Hematopoietic multipotent progenitor cell treated with erythropoietin and hydrocortisone succinate and interleukin-3 and kit ligand, for 8 days (in vitro differentiated cells): Measurements from ENCODE around the gene AMDHD1.

Source experiments
- DNase-seq: peaks from one replicate; pipeline ENCODE4 v3.0.0-alpha.2; 2015

Gene AMDHD1

GRCh38 chr12:95996034-95996658, 53.0 kb downstream of the AMDHD1 start, which contains the start of gene HAL:
Gene HAL (minus strand): TSS chr12:95996344. CDS start chr12:95995910, 434 bp downstream.
- DNase-seq = peak; percentile 6

GRCh38 chr12:95997276-95997675, 54.1 kb downstream of the AMDHD1 start:
- DNase-seq = no peak

DNA sequence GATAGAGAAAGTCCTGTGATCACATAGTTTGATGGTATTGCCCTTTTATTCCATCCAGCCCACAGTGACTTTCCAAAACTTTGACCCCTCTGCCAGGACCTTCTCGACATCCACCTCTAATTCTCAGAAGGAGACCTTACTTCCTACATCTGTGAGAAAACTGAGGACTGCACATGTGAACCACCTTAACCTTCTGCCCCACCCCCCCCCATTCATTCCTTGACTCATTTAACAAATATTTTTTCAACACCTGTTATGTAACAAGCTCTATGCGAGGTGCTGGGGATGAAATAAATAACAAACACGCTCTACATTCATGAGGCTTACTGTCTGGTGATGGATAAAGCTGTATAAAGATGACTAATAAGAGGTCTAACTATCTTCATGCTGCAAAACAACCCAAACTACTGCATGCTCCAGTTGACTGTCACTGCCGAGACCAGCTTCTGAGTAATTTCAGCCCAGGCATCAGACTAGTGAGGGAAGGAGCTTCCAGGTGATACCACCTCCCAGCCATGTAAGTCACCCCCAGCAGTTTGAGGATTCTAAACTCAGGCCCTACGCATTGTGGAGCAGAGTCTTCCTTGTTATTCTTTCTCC, 54.9 kb downstream of the AMDHD1 start:
- DNase-seq = no peak

DNA sequence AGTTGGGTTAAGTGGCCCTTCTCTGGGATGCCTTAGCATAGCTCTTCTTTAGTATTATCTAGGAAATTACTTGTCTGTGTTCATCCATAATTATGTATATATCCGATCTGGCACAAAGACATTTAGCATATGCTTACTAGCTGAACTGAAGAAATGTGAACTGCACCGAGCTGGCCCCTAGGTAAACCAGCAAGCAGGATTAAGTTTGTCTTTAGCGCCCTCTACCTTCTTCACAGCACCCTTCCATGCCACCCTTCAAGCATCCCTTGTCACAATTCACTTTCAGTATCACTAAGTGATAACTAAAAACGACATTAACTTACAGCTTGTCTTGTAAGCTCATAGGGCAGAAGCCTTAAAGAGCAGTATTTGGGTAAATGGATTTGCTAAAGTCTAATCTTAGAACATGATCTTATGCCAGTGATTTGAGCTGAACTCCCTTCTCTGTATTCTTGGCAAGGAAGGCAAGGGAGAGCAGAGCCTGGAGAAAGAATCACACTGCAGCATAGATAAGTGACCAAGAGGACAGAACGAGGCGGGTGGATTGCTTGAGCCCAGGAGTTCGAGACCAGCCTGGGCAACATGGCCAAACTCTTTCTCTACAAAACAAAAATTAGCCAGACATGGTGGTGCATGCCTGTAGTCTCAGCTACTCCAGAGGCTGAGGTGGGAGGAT, 55.6 kb downstream of the AMDHD1 start:
- peak; percentile 73 for DNase-seq

DNA sequence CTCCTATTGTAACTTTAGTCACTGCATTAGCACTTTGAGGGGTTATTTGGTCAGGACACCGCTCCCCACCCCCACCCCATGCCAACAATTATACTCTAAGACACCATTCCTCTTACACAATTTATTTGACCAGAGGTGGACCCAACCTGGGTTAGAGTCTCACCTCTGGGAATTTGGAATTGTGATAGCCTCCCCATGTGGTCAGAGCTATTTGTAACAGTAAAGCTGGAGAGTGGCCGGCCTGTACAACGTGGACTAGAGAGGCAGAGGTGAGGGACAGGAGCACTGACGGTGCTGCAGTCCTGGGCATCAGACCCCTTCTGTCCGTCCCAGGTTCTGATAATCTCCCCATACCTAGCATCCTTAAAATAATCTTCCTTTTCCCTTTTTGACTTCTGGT, 56.4 kb downstream of the AMDHD1 start:
- no peak for DNase-seq

DNA sequence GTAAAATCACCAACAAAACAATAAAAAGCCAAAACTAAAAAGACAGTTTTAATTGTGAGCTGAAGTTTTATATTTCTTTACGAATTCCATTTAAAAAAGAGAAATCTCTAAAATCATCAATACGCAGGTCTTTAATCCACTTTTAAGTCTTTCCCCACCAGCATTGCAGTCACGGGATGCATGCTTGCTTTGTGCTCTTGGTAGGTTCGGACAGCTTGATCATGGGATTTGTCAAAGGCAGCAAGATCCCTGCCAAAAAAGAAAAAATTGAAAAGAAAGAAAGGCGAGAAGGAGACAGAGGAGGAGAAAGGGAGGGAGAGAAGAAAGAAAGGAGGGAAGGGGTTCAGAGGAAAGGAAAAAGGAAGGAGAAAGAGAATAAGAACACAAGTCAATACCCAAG, 57.7 kb downstream of the AMDHD1 start:
- DNase-seq = no peak

GRCh38 chr12:96006727-96007126, 63.6 kb downstream of the AMDHD1 start:
- DNase-seq = no peak

DNA sequence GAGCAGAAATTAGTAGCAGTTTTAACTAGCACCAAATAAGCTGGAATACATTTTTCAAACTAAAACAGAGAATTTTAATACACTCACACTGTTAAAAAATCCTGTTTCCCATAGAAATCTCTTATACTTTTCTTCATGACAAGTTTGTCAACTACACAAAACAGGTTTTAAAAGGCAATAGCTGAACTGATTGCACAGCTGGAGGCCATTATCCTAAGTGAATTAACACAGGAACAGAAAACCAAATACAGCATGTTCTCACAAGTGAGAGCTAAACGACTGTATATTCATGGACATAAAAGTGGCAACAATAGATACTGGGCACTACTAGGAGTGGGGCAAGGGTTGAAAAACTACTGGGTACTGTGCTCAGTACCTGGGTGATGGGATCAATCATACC, 64.6 kb downstream of the AMDHD1 start:
- DNase-seq = no peak

DNA sequence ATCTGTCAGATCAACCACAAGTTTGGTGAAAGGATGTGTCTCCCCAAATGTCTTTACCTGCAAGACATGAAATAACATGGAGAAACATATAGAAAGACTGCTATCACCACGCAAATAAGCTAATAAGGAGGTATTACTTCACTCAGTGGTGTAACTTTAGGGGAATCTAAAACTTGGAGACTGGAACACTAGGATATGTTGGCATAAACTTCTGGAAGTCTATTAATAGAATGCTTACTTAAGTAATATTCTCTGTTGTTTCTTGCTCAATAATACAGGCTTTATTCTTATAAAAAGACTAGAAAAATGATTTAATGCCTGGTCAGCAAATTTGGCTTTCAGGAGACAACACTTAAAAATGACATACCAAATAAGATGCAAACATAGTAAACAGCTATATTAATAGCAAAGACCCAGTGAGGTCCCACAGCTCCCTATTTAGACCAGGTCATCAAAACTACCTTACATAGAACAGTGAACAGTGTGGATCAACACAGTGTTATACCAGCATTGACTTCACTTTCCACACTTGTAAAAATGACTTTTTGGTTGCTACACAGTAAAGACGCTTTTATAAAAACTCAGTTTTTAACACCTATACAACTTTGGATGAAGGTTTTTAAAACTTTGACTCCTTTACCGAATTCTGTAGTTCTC, 71.9 kb downstream of the AMDHD1 start:
- no peak for DNase-seq

GRCh38 chr12:96015672-96016071, 72.5 kb downstream of the AMDHD1 start:
- peak; percentile 30 for DNase-seq
